SH-SY5Y (cell line): ENCODE results near the gene RDH5.

Experiments
- GATA2 ChIP-seq: IDR thresholded peaks from 2 replicates; pipeline ENCODE4 v1.6.1; 2011; ENCODE audit warnings: mild to moderate bottlenecking, low read depth, low read length
- GATA3 ChIP-seq: IDR thresholded peaks from 2 replicates; pipeline ENCODE4 v1.6.1; 2011; ENCODE audit warnings: low read depth, mild to moderate bottlenecking, low read length, moderate library complexity

GRCh38 chr12:55729819-55730818 lies 9.9 kb downstream of the RDH5 start:
- TF ChIP-seq GATA2 (no peak), GATA3 (no peak)
